K562 (cell line): ENCODE data around the gene FARSA. TPM values are rescaled to one million over a fixed set of nuclear protein-coding genes. Genes with fewer than 3 reads are reported as not detected.

Experiments
- CREB5 ChIP-seq: fragments of 250-450 bp; sonication (Bioruptor Pico); IDR thresholded peaks from 2 replicates; pipeline ENCODE4 v1.5.0; 2020; ENCODE audit warnings: mild to moderate bottlenecking
- E2F5 ChIP-seq: sonication (generic); formaldehyde crosslinking; IDR thresholded peaks from 2 replicates; pipeline ENCODE4 v1.8.0; 2022; ENCODE audit warnings: mild to moderate bottlenecking, missing genetic modification reagents
- HOMEZ ChIP-seq: fragments of 250-450 bp; sonication (Bioruptor Pico); IDR thresholded peaks from 2 replicates; pipeline ENCODE4 v1.4.0; 2020; ENCODE audit warnings: mild to moderate bottlenecking, moderate library complexity
- MAX ChIP-seq: sonication (generic); formaldehyde crosslinking; IDR thresholded peaks from 2 replicates; pipeline ENCODE4 v1.9.0; 2022; ENCODE audit warnings: mild to moderate bottlenecking, missing genetic modification reagents
- NFE2L1 ChIP-seq: fragments of 450-650 bp; IDR thresholded peaks from 2 replicates; pipeline ENCODE4 v1.6.1; 2016; ENCODE audit warnings: missing genetic modification characterization, low read depth, mild to moderate bottlenecking, missing compliant biosample characterization, moderate library complexity, borderline replicate concordance
- PURB ChIP-seq: sonication (generic); formaldehyde crosslinking; IDR thresholded peaks from 2 replicates; pipeline ENCODE4 v1.9.0; 2021; ENCODE audit warnings: low read depth, mild to moderate bottlenecking, missing genetic modification reagents
- XRCC5 ChIP-seq: fragments of 200-400 bp; formaldehyde crosslinking; IDR thresholded peaks from 2 replicates; pipeline ENCODE4 v1.6.1; 2017; ENCODE audit warnings: low read depth, mild to moderate bottlenecking, low read length
- polyA plus RNA-seq, 8 experiments: library from polyadenylated mRNA; depleted of rRNA in 4 of 8; stranded (reverse) in 5 of 8; unstranded in 3 of 8; fragments of >200 nt; fragmentation: Nextera tagmentation in 2 of 8; fragmentation: Illumina TruSeq in 1 of 8; extraction: Ambion mirVana in 2 of 8; extraction: Trizol in 1 of 8; gene quantifications; 2 replicates each; pipeline versions ENCODE4 v1.2.1 to v1.2.3, GENCODE V29; 2011 to 2014; ENCODE audit warnings: inconsistent platforms in 1 of 8, missing spikeins in 1 of 8
- total RNA-seq, 7 experiments: library from RNA; depleted of rRNA in 6 of 7; stranded (reverse); fragments of >200 nt in 6 of 7; fragmentation: Illumina TruSeq in 2 of 7; extraction: Trizol in 2 of 7; gene quantifications; 2 replicates each; pipeline versions ENCODE4 v1.2.1 to v1.2.3, GENCODE V29; 2011 to 2021; ENCODE audit warnings: low replicate concordance in 1 of 7
- TF ChIP-seq, protein P1 (sequence below): fragments of 450-650 bp; IDR thresholded peaks from 2 replicates; pipeline ENCODE4 v1.7.0; 2016; ENCODE audit warnings: borderline replicate concordance
- TF ChIP-seq, protein P2 (sequence below), 2 experiments: fragments of 450-650 bp; IDR thresholded peaks; 2 replicates each; pipeline ENCODE4 v1.6.1; 2016; ENCODE audit warnings: mild to moderate bottlenecking in 2 of 2, borderline replicate concordance in 1 of 2, low read depth in 1 of 2, moderate library complexity in 1 of 2

Gene FARSA
- total and polyA plus RNA-seq, 9 of the 15 experiments (the other 6 are each of a cell fraction or from before 2014, with no cell fraction given) = 25.2 to 237 (median 89.6) TPM

DNA sequence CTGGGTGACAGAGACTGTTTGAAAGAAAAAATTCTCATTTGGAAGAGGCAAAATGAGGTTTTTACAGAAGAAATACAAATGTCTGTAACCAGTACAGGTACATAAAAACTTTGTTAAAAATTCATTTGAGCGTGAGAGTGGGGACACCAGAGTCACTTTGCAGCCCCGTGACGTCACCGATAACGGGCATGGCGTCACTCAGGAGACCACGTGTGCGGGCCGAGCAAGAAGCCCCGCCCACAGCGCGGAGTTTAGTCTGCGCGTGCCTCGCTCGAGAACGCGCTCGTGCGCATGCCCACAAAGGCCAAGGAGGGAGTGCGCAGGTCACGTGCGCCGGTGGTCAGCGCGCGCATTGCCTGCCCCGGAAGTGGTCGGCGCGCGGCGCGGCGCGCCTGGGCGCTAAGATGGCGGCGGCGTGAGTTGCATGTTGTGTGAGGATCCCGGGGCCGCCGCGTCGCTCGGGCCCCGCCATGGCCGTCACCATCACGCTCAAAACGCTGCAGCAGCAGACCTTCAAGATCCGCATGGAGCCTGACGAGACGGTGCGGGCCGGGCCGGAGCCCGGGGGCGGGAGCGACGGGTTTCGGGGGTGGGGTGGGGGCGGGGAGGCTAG, 12.1 kb upstream of the FARSA start, which contains the start of gene RAD23A (continued):
- TF ChIP-seq HOMEZ (CRISPR knock-in tag) (0 out of 2 replicates have a peak, but pooled peaks have one; percentile 24), PURB (no peak), MAX (CRISPR knock-in tag) (peak; percentile 99), XRCC5 (no peak), CREB5 (no peak), E2F5 (CRISPR knock-in tag) (peak; percentile 80), NFE2L1 (tag) (no peak)
- TF ChIP-seq, protein P1, sequence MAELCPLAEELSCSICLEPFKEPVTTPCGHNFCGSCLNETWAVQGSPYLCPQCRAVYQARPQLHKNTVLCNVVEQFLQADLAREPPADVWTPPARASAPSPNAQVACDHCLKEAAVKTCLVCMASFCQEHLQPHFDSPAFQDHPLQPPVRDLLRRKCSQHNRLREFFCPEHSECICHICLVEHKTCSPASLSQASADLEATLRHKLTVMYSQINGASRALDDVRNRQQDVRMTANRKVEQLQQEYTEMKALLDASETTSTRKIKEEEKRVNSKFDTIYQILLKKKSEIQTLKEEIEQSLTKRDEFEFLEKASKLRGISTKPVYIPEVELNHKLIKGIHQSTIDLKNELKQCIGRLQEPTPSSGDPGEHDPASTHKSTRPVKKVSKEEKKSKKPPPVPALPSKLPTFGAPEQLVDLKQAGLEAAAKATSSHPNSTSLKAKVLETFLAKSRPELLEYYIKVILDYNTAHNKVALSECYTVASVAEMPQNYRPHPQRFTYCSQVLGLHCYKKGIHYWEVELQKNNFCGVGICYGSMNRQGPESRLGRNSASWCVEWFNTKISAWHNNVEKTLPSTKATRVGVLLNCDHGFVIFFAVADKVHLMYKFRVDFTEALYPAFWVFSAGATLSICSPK = no peak
- TF ChIP-seq, protein P2, sequence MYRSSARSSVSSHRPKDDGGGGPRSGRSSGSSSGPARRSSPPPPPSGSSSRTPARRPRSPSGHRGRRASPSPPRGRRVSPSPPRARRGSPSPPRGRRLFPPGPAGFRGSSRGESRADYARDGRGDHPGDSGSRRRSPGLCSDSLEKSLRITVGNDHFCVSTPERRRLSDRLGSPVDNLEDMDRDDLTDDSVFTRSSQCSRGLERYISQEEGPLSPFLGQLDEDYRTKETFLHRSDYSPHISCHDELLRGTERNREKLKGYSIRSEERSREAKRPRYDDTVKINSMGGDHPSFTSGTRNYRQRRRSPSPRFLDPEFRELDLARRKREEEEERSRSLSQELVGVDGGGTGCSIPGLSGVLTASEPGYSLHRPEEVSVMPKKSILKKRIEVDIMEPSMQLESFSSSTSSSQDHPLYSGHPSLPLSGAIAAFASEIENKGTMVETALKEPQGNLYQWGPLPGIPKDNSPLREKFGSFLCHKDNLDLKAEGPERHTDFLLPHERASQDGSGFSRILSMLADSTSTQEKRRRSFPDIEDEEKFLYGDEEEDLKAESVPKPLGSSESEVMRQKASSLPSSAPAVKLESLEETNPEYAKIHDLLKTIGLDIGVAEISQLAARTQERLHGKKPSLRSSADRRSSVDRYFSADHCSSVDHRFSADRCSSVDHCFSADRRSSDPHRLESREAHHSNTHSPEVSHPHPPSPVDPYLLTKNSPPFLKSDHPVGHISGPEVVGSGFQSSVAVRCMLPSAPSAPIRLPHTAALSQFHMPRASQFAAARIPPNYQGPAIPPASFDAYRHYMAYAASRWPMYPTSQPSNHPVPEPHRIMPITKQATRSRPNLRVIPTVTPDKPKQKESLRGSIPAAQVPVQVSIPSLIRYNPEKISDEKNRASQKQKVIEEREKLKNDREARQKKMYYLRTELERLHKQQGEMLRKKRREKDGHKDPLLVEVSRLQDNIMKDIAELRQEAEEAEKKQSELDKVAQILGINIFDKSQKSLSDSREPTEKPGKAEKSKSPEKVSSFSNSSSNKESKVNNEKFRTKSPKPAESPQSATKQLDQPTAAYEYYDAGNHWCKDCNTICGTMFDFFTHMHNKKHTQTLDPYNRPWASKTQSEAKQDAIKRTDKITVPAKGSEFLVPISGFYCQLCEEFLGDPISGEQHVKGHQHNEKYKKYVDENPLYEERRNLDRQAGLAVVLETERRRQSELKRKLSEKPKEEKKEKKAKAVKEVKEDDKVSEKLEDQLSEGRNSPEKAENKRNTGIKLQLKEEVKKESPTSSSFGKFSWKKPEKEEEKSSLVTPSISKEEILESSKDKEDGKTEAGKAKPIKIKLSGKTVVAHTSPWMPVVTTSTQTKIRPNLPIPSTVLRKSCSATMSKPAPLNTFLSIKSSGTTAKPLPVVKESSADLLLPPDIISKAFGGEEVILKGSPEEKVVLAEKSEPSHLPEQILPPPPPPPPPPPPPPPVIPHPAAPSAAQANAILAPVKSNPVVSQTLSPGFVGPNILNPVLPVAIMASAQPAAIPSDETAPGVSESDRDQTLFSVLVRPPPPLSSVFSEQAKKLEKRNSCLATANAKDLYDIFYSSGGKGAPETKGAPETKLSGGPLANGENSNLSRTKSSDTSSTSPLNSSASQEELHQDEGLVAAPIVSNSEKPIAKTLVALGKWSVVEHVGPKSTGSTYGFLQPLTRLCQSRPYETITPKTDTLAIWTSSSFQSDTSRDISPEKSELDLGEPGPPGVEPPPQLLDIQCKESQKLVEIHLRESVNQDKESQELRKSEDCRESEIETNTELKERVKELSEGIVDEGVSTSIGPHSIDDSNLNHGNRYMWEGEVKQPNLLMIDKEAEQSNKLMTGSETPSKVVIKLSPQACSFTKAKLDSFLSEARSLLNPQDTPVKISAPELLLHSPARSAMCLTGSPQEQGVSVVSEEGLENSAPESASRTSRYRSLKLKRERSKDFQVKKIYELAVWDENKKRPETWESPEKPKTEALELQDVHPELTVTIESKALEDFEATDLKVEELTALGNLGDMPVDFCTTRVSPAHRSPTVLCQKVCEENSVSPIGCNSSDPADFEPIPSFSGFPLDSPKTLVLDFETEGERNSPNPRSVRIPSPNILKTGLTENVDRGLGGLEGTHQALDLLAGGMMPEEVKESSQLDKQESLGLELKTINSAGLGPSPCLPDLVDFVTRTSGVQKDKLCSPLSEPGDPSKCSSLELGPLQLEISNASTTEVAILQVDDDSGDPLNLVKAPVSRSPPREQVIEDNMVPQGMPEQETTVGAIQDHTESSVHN (IDR thresholded peaks at IDR 0.05; ENCODE audit: borderline replicate concordance in 1 of 2, low read depth in 1 of 2) = no peak; a peak in 1 of 4 replicates
